Measurements from ENCODE around the gene MCEMP1. TPM values are rescaled to one million over a fixed set of nuclear protein-coding genes. Genes with fewer than 3 reads are reported as not detected.

MCEMP1 gene
- total RNA-seq, 3 donors from 2014 or later, result 1.0 to 2.4 TPM; not detected in 1

DNA sequence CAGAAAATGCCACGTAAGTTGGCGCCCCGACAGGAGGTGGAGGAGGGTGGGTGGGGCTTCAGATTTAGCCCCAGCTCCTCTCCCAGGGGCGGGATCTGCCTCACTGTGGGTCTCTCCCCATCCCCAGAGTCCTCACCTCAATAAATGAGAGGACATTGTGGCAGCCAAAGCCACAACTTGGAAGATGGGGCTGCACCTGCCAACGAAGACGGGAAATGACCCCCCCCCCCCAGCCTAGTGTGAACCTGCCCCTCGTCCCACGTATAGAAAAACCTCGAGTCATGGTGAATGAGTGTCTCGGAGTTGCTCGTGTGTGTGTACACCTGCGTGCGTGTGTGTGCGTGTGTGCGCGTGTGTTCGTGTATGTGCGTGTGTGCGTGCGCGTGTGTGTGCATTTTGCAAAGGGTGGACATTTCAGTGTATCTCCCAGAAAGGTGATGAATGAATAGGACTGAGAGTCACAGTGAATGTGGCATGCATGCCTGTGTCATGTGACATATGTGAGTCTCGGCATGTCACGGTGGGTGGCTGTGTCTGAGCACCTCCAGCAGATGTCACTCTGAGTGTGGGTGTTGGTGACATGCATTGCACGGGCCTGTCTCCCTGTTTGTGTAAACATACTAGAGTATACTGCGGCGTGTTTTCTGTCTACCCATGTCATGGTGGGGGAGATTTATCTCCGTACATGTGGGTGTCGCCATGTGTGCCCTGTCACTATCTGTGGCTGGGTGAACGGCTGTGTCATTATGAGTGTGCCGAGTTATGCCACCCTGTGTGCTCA, 2.3 kb downstream of the MCEMP1 start:
- Histone ChIP-seq H3K4me1 (peaks cover 0 to 3% of the 10 kb centered on the region in 2 donors), H3K27me3 (peaks cover 0 to 38% of the 10 kb centered on the region in 2 donors), H3K27ac (no peak overlapping the region), H3K36me3 (no peaks in the 10 kb centered on the region), H3K9me3 (no peaks in the 10 kb centered on the region), H3K4me3 (no peak overlapping the region)
- TF ChIP-seq CTCF (IDR thresholded peaks at IDR 0.05), result no peak
- no peak for TF ChIP-seq POLR2A (IDR thresholded peaks at IDR 0.05)
- TF ChIP-seq POLR2AphosphoS5 (IDR thresholded peaks at IDR 0.05), result no peak
- no peak for DNase-seq (ENCODE audit: low spot score in 2 of 2)
- intact Hi-C loops (cut with DNase I; ENCODE audit: low total_unique reads), result loop anchor here (10.0 kb wide), 1 partner anchor 114 kb away; no protein-coding TSS in a partner anchor

- H3K27ac ChIP-seq, result no peak overlapping the region
- TF ChIP-seq POLR2AphosphoS5 (IDR thresholded peaks at IDR 0.05) (no peak), POLR2A (IDR thresholded peaks at IDR 0.05) (no peak), CTCF (IDR thresholded peaks at IDR 0.05) (no peak)
- H3K9me3 ChIP-seq, result no peaks in the 10 kb centered on the region
- H3K27me3 ChIP-seq, result peaks cover 0 to 38% of the 10 kb centered on the region in 2 donors
- intact Hi-C loops (cut with DNase I; ENCODE audit: low total_unique reads), result loop anchor here (10.0 kb wide), 1 partner anchor 115 kb away; no protein-coding TSS in a partner anchor
- no peaks in the 10 kb centered on the region for H3K36me3 ChIP-seq
- peaks cover 0 to 3% of the 10 kb centered on the region in 2 donors for H3K4me1 ChIP-seq
- DNase-seq (ENCODE audit: low spot score in 2 of 2), result no peak
- peak overlapping the region; percentile 96 to 100 (median 97) for H3K4me3 ChIP-seq
These were observed 3.1 kb downstream of the MCEMP1 start for GRCh38 chr19:7679771-7680605.

- Histone ChIP-seq H3K27ac (peak within 1 kb of the TSS; percentile 86 to 89), H3K36me3 (no peaks in the 10 kb centered on the region), H3K4me3 (peak within 1 kb of the TSS; percentile 96 to 100 (median 97)), H3K4me1 (peaks cover 0 to 3% of the 10 kb centered on the region in 2 donors), H3K9me3 (no peaks in the 10 kb centered on the region), H3K27me3 (peaks cover 0 to 38% of the 10 kb centered on the region in 2 donors)
- intact Hi-C loops (cut with DNase I; ENCODE audit: low total_unique reads), result no loop called here
- TF ChIP-seq POLR2A (IDR thresholded peaks at IDR 0.05) (no peak), CTCF (IDR thresholded peaks at IDR 0.05) (peak in 2 of 3 donors; percentile 34 to 98), POLR2AphosphoS5 (IDR thresholded peaks at IDR 0.05) (peak in 2 of 3 donors; percentile 47 to 62)
- peak; percentile 63 to 83 for DNase-seq (ENCODE audit: low spot score in 2 of 2)
These were observed 3.9 kb downstream of the MCEMP1 start, which contains the start of gene TRAPPC5 for GRCh38 chr19:7680606-7681339. Gene TRAPPC5, plus strand, starts transcription at chr19:7680833. Its CDS starts 1,421 bp downstream, at chr19:7682254.

DNA sequence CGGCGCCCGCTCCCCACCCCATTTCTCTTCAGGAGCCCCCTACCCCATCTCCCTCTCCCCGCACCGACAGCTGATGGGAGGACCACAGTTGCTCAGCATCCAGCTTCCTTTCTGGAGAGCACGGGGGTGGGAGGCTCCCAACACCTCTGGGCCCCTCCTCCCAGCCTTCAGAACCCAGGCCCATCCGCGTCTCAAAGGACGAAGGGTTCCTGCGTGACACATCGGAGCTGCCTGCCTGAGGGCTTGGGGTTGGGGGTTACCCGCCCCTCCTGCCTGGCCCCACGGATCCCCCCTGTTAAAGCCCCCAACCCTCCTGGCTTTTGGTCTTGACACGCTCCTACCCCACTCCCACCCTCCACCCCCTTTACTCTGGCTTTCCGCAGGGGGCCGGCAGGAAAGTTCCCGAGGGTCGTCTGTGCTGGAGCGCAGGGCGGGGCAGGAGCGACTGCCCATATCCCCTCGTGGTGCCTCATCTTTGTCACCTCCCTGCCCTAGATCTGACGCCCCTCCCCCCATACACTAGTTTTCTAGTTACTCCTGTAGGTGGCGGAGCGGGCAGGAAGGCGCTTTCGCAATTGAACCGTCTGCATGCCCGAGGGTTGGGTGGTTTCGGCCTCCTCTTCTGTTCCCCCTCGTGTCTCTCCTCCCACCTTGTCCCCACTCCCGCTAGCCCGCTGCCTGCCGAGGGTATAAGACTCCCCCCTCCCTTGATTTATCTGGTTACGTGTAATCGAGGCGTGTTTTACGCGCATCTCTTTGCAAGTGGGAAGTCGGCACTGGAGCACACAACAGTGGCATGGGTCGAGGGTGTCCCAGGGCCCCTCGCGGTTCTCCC, 4.7 kb downstream of the MCEMP1 start:
- Histone ChIP-seq H3K4me1 (peaks cover 0 to 3% of the 10 kb centered on the region in 2 donors), H3K27ac (peak overlapping the region; percentile 86 to 89), H3K27me3 (peaks cover 0 to 31% of the 10 kb centered on the region in 2 donors), H3K9me3 (no peaks in the 10 kb centered on the region), H3K36me3 (no peaks in the 10 kb centered on the region), H3K4me3 (peak overlapping the region; percentile 96 to 100 (median 97))
- intact Hi-C loops (cut with DNase I; ENCODE audit: low total_unique reads), result no loop called here
- peak; percentile 71 to 80 for DNase-seq (ENCODE audit: low spot score in 2 of 2)
- TF ChIP-seq CTCF (IDR thresholded peaks at IDR 0.05), result peak; percentile 57 to 68 (median 65)
- TF ChIP-seq POLR2AphosphoS5 (IDR thresholded peaks at IDR 0.05), result peak; percentile 8 to 33 (median 10)
- no peak for TF ChIP-seq POLR2A (IDR thresholded peaks at IDR 0.05)

Data from breast epithelium (tissue), 4 donors.